K562 (cell line): ENCODE results near the gene CCDC181. TPM values are rescaled to one million over a fixed set of nuclear protein-coding genes. Genes with fewer than 3 reads are reported as not detected.

Experiments used
- ATAC-seq: fragments of 200-7000 bp; cut with Tn5 transposase; 3 replicates; pipeline ENCODE4 v1.9.1; 2020; ENCODE audit warnings: moderate library complexity
- BruUV-seq: library from RNA; stranded (reverse); fragments of 400-500 nt; replicated peaks from 2 replicates; lab custom pipeline; 2021; lab: Mats Ljungman, UMichigan
- CTCF ChIA-PET: fragments of 300-600 bp; formaldehyde crosslinking; extraction: SDS; loops from one replicate; lab custom pipeline; 2021; ENCODE audit warnings: low intra/inter-chr PET ratio; lab: Yijun Ruan, JAX
- POLR2A ChIA-PET: fragments of 300-600, 350-650 bp; sonication (Branson Sonifier 250); formaldehyde crosslinking; extraction: SDS; loops from one replicate; lab custom pipeline; 2021; ENCODE audit warnings: antibody characterized with exemption, inconsistent platforms; lab: Yijun Ruan, JAX
- DNase-seq, 4 experiments: peaks; one replicate each; pipeline versions ENCODE4 v3.0.0 to v3.0.0-alpha.2; 2011 to 2018; ENCODE audit warnings: low spot score in 3 of 4, mixed read lengths in 3 of 4; ENCODE audit errors: extremely low read depth in 1 of 4
- FAIRE-seq: peaks from 2 replicates; lab custom pipeline; 2011; peaks lifted over from hg19 to GRCh38; lab: Jason Lieb, UNC
- H2AFZ ChIP-seq: 2 replicates; pipeline ENCODE4 v1.6.0; 2011; ENCODE audit warnings: low read depth, low read length, control low read depth, inconsistent platforms
- H3K27ac ChIP-seq: fragments of 200-600 bp; 3 replicates; pipeline ENCODE4 v1.8.0; 2011; ENCODE audit warnings: low read depth, mild to moderate bottlenecking, control low read depth, inconsistent platforms, low read length, moderate library complexity, mixed read lengths; ENCODE audit errors: extremely low read depth
- H3K27me3 ChIP-seq, 2 experiments: fragments of 300-600 bp in 1 of 2; 2 replicates in 1 of 2; 3 replicates in 1 of 2; pipeline versions ENCODE4 v1.6.0 to v1.8.0; 2011; ENCODE audit warnings: inconsistent platforms in 2 of 2, low read length in 2 of 2, mild to moderate bottlenecking in 1 of 2, mixed read lengths in 1 of 2, moderate library complexity in 1 of 2; ENCODE audit not compliant: control insufficient read depth in 2 of 2, insufficient read depth in 2 of 2
- H3K36me3 ChIP-seq: fragments of 300-600 bp; 3 replicates; pipeline ENCODE4 v1.8.0; 2011; ENCODE audit warnings: mild to moderate bottlenecking, low read length, inconsistent platforms; ENCODE audit not compliant: control insufficient read depth, insufficient read depth
- H3K4me1 ChIP-seq, 2 experiments: fragments of 200-600 bp in 1 of 2; replicated peaks in 1 of 2; 2 replicates in 1 of 2; 3 replicates in 1 of 2; pipeline versions ENCODE4 v1.5.1 to v1.8.0; 2011; ENCODE audit warnings: inconsistent platforms in 2 of 2, low read length in 2 of 2, mild to moderate bottlenecking in 1 of 2, mixed read lengths in 1 of 2, moderate library complexity in 1 of 2; ENCODE audit not compliant: control insufficient read depth in 2 of 2, insufficient read depth in 2 of 2
- H3K4me2 ChIP-seq: 2 replicates; pipeline ENCODE4 v1.6.1; 2011; ENCODE audit warnings: low read length, control low read depth, inconsistent platforms, mixed read lengths; ENCODE audit not compliant: insufficient read depth
- H3K4me3 ChIP-seq: fragments of 200-600 bp; sonication (generic), shearing (Covaris generic); 2 replicates; pipeline ENCODE4 v1.5.1; 2016; ENCODE audit warnings: control low read depth, inconsistent platforms
- H3K79me2 ChIP-seq: fragments of 200-600 bp; 3 replicates; pipeline ENCODE4 v1.8.0; 2011; ENCODE audit warnings: low read length, inconsistent platforms; ENCODE audit not compliant: control insufficient read depth, insufficient read depth
- H3K9ac ChIP-seq, 2 experiments: 2 replicates each; pipeline versions ENCODE4 v1.6.0 to v1.6.1; 2011; ENCODE audit warnings: low read depth in 2 of 2, low read length in 2 of 2, control low read depth in 1 of 2, inconsistent platforms in 1 of 2, mild to moderate bottlenecking in 1 of 2, mixed read lengths in 1 of 2; ENCODE audit not compliant: insufficient read depth in 1 of 2
- H3K9me1 ChIP-seq: one replicate; pipeline ENCODE4 v1.6.0; 2011; ENCODE audit warnings: inconsistent platforms, mild to moderate bottlenecking, low read length, moderate library complexity; ENCODE audit not compliant: control insufficient read depth, insufficient read depth
- H3K9me3 ChIP-seq: replicated peaks from 2 replicates; pipeline ENCODE4 v1.5.1; 2011; ENCODE audit warnings: low read depth, low read length, inconsistent platforms; ENCODE audit not compliant: control insufficient read depth, insufficient read depth
- H4K20me1 ChIP-seq: replicated peaks from 2 replicates; pipeline ENCODE4 v1.6.1; 2011; ENCODE audit warnings: low read length, inconsistent platforms, mixed read lengths; ENCODE audit not compliant: control insufficient read depth, insufficient read depth
- AFF1 ChIP-seq, 2 experiments: fragments of 450-650 bp; IDR thresholded peaks; 2 replicates each; pipeline ENCODE4 v1.6.1; 2018; ENCODE audit warnings: mild to moderate bottlenecking in 2 of 2, low read depth in 1 of 2; ENCODE audit not compliant: partially characterized antibody in 2 of 2
- HMBOX1 ChIP-seq: sonication (generic); IDR thresholded peaks from 2 replicates; pipeline ENCODE4 v1.6.1; 2016
- NFIC ChIP-seq: fragments of 450-650 bp; IDR thresholded peaks from 2 replicates; pipeline ENCODE4 v1.6.1; 2017; ENCODE audit warnings: mild to moderate bottlenecking, inconsistent platforms
- WGBS: fragments of 100-300 bp; shearing (Covaris generic); methylation state at CpG from one replicate; pipeline ENCODE4 v1.1.6; 2016; ENCODE audit warnings: low coverage, mixed read lengths; ENCODE audit not compliant: insufficient coverage; ENCODE audit errors: missing lambda C conversion rate; 5-methylcytosine and 5-hydroxymethylcytosine counted together
- in situ Hi-C: fragments of 300-500 bp; cut with MboI; formaldehyde crosslinking; loops from 4 replicates; pipeline ENCODE4 v1.15.0; 2018; ENCODE audit warnings: inconsistent platforms, mixed read lengths
- intact Hi-C: fragments of 100-400 bp; cut with micrococcal nuclease; formaldehyde crosslinking; loops from 2 replicates; pipeline ENCODE4 v1.14.2; 2022
- polyA plus RNA-seq, 8 experiments: library from polyadenylated mRNA; depleted of rRNA in 4 of 8; stranded (reverse) in 5 of 8; unstranded in 3 of 8; fragments of >200 nt; fragmentation: Nextera tagmentation in 2 of 8; fragmentation: Illumina TruSeq in 1 of 8; extraction: Ambion mirVana in 2 of 8; extraction: Trizol in 1 of 8; gene quantifications; 2 replicates each; pipeline versions ENCODE4 v1.2.1 to v1.2.3, GENCODE V29; 2011 to 2014; ENCODE audit warnings: inconsistent platforms in 1 of 8, missing spikeins in 1 of 8
- total RNA-seq, 7 experiments: library from RNA; depleted of rRNA in 6 of 7; stranded (reverse); fragments of >200 nt in 6 of 7; fragmentation: Illumina TruSeq in 2 of 7; extraction: Trizol in 2 of 7; gene quantifications; 2 replicates each; pipeline versions ENCODE4 v1.2.1 to v1.2.3, GENCODE V29; 2011 to 2021; ENCODE audit warnings: low replicate concordance in 1 of 7

The CCDC181 gene
- total and polyA plus RNA-seq, 9 of the 15 experiments (the other 6 are each of a cell fraction or from before 2014, with no cell fraction given), result 0.04 to 0.14 TPM; not detected in 7

DNA sequence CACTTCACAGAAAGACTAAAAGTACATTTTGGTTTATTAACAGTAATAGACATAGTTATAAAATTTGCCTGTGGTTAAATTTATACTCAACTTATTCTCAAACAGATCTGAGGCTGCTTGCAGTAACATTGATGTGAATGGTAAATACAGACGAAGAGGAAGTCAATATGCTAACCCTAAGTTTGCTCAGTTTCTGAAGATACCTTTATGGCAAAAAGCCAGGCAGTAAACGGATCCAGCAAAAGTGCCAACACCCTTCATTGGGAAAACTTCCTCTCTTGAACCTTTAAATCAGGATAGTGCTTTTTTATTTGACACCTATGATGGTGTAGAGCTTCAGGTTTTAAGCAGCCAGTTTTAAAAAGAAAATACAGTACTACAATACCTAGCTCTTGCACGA lies 16.6 kb upstream of the CCDC181 start:
- POLR2A ChIA-PET, result no interaction called here
- intact Hi-C loops, result no loop called here

More for the DNA sequence above, 16.6 kb upstream of the CCDC181 start:
- CTCF ChIA-PET, result no interaction called here
- no peak overlapping the region for H3K9ac ChIP-seq
- no peaks in the 10 kb centered on the region for H4K20me1 ChIP-seq
- H3K36me3 ChIP-seq, result no peaks in the 10 kb centered on the region
- no peaks in the 10 kb centered on the region for H3K4me1 ChIP-seq
- H2AFZ ChIP-seq, result no peak overlapping the region
- H3K79me2 ChIP-seq, result no peaks in the 10 kb centered on the region
- H3K27ac ChIP-seq, result no peak overlapping the region
- no peak overlapping the region for H3K4me3 ChIP-seq
- H3K4me2 ChIP-seq, result no peak overlapping the region
- H3K9me1 ChIP-seq, result no peaks in the 10 kb centered on the region
- in situ Hi-C loops, result no loop called here
- no TSS peak for BruUV-seq
- FAIRE-seq (no peak), ATAC-seq (no peak), DNase-seq (no peak)
- WGBS, result 0% methylated on average over 3 of the region's 3 CpGs
- TF ChIP-seq AFF1 (IDR thresholded peaks at IDR 0.05; ENCODE audit: low read depth in 1 of 2, partially characterized antibody in 2 of 2) (no peak), NFIC (0 out of 2 replicates have a peak, but pooled peaks have one; percentile 12), HMBOX1 (no peak)
- no peaks in the 10 kb centered on the region; a peak in 1 of 5 replicates for H3K27me3 ChIP-seq
- H3K9me3 ChIP-seq, result no peaks in the 10 kb centered on the region
